Stimulated activated CD4-positive, alpha-beta T cell treated with anti-CD3 and anti-CD28 coated beads, TNF-alpha, amount 100 ng/mL, for 4 hours (primary cell): ENCODE measurements around the gene TOM1.
"Not testable (repeated sequence)": the region's sequence is repeated elsewhere in the genome, so short reads cannot be mapped to it uniquely, and the experiment has no call there.

Source experiments
- DNase-seq, 3 experiments: peaks; one replicate each; pipeline ENCODE4 v3.0.0-alpha.2; 2020; ENCODE audit warnings: low read depth in 3 of 3

The TOM1 gene

GRCh38 chr22:35345808-35346505 is 46.3 kb downstream of the TOM1 start:
- DNase-seq: no peak

GRCh38 chr22:35346596-35347220 is 47.0 kb downstream of the TOM1 start:
- DNase-seq: no peak

DNA sequence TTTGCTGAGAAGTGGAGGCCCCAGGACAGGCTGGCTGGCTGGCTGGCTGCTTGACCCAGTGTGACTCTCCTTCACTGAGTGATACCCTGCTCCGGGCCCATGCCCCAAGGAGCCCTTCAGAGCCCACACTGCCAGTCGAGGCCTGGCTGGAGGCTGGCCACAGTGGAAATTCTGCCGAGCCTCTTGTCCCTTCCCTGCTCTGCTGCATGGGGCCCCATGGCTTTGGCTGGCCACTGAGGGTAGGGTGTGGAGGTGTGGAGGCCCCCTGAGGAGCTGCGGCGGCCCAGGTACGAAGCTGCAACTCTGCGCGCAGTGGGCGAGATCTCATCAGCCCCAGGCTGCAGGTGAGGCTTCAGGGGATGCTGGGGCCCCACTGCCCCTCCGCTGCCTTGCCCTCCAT is 47.8 kb downstream of the TOM1 start:
- DNase-seq: no peak

DNA sequence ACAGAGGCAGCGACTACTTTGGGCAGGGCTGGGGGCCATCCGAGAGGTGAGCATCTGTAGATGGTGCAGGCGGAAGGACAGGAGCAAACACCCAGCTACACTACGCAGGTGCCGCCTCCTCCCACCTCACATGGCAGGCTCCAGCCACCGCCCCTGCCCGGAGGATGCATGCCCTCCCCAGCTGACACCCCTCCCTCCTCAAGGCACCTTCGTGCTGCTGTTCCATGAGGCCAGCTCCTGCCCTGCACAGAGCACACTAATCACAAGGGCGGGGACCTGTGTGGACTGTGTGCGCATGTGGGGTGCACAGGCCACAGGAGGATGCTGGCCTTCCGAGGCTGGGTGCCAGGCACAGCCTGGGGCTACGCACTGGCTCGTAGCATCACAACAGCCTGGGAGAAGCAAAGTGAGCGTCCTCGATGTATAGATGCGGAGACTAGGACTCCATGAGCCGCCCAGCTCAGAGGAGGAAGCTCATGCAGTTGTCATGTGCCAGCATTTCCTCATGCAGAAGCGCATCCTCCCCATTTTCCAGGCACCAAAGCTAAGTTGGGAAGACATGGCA is 48.4 kb downstream of the TOM1 start:
- DNase-seq: no peak

DNA sequence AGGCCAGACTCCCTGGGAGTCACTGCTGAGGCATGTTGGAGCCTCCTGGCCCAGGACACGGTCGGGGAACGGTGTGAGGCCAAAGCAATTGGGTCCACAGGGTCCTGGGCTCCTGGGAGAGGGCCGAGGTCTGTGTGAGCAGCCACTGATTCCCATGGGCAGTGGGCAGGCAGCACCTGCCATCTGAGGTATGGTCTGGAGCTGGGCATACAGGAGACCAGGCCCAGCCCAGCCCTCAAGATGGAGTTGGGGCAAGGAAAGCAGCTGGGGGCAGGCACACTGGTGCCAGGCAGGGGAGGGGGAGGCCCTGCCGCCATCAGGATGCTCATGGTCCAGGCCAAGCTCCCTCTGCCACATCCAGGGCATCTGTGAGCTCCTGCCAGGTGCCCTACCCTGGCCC is 49.0 kb downstream of the TOM1 start:
- DNase-seq: no peak

DNA sequence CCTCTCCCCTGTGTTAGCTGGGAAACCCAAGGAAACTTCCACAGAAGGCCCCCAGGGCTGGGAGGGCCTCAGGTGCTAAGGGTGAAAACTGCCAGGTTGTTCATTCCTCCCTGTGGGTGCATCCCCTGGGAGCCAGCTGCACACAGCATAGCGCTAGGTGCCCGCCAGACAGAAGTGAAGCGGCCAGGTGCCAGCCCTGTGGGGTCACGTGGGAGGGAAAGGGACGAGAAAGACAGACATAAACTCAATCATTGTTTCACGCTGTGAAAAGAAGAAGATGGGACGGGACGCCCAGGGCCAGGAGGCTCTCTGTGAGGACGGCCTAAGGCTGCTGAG is 49.6 kb downstream of the TOM1 start:
- no peak for DNase-seq

DNA sequence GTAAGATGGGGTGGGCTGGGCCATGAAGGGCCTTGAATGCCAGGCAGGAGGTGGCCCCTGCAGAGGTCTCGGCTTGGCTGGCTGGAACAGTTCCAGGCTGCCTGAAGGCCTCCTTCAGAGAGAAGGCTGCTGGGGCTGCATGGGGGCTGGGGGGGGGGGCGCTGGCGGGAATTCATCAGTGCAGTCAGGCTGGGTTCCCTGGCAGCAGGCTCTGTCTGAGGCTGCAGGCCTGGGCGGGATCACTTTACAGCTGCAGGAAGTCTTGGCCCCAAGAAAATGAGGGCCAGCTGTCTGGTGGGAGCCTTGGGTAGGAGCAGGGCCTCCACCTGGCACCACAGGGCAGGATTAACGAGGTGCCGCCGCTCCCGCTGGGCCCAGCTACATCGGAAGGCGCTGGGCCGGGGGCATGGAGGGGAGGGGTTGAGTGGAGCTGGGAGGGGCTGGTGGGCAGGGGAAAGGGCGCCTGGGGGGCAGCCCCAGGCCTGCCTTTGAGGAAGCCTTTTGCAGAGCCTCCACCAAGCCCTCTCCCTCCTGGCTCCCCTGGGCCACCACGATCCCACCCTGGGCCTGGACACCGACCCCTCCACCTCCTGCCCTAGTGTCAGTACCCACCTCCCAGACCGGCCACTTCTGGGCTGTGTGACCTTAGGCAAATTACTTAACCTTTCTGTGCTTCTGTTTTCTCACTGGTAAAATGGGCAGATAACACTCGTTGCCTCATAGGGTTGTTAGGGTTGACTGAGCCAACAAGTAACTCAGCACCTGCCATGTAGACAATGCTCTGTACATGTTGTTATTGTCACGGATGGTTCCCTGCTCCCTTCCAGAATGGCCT is 50.2 kb downstream of the TOM1 start:
- no peak for DNase-seq

GRCh38 chr22:35350539-35351503 is 51.1 kb downstream of the TOM1 start:
- DNase-seq: peak; percentile 65 to 77 (median 73)

GRCh38 chr22:35352214-35353111 is 52.8 kb downstream of the TOM1 start:
- peak in 1 of 3 experiments; percentile 20 for DNase-seq

GRCh38 chr22:35353318-35353717 is 53.6 kb downstream of the TOM1 start:
- DNase-seq: no peak

DNA sequence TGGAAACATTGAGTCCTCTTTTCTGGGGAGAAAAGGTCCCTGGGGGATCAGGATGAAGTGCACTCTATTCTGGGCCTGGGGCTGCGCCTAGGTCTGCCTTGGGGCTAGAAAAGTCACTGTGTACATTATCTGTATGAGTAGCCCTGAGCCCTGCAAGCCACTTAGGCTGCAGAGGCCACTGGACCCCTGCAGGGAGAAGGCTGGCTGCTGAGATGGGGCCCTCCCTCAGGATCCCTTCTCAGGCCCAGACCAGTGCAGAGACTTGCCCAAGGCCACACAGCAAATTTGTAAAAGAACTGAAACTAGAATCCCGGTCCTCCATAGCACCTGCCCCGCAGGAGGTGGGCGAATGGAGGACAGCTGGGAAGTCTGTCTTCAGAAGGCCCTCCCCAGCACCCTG is 54.4 kb downstream of the TOM1 start:
- DNase-seq: no peak

GRCh38 chr22:35357883-35358621 is 58.4 kb downstream of the TOM1 start:
- no peak for DNase-seq

GRCh38 chr22:35359380-35360065 is 59.8 kb downstream of the TOM1 start:
- no peak for DNase-seq

- no peak for DNase-seq
Measured at GRCh38 chr22:35361001-35361558, 61.4 kb downstream of the TOM1 start.

- DNase-seq: no peak
Measured at GRCh38 chr22:35363566-35364086, 63.9 kb downstream of the TOM1 start.

- DNase-seq: not testable (repeated sequence)
Measured at GRCh38 chr22:35364230-35364629, 64.5 kb downstream of the TOM1 start.

GRCh38 chr22:35367331-35367886 is 67.7 kb downstream of the TOM1 start:
- no peak for DNase-seq

- no peak for DNase-seq
Measured at GRCh38 chr22:35368386-35368785, 68.7 kb downstream of the TOM1 start.
